GM19438 (cell line): ENCODE measurements around the gene CCDC85C.

Source experiments
- ATAC-seq: cut with Tn5 transposase; IDR thresholded peaks from one replicate; pipeline ENCODE4 v1.9.1; 2021; ENCODE audit warnings: low read depth; ENCODE audit not compliant: unreplicated experiment

Gene CCDC85C

DNA sequence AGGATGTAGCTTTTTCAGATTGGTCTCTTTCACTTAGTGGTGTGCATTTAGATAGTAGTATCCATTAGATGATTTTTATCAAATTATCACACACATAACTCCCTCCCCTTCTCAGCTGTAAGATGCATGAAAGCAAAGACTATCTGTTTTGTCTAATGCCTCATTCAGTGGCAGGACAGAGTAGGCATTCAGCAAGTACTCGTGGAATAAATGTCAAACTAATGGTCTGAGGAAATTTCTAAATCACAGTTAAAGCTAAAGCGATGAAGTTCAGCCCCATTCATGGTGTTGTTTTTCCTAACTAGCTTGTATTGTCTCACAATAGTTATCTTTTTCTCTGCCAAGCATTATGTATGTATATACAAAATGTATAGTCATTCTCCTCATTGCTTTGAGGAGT, 106.7 kb downstream of the CCDC85C start:
- no peak for ATAC-seq

DNA sequence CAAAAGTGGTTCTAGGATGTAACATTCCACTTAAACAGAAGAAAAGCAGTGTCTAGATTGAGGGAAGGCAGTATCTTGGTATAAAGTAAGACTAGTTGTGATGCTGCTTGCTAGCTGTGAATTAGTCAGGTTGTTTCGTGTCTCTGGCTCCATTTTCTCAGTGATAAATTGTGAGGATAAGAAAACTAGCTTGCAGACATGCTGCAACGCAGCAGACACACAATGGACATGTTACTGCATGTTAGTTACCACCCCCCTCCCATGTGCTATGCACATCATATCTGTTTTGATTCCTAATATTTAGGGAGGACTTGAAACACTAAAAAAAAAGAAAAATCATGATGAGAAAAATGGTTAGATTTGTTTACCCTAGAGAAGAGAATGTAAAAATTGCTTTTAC, 119.9 kb downstream of the CCDC85C start:
- ATAC-seq = no peak

DNA sequence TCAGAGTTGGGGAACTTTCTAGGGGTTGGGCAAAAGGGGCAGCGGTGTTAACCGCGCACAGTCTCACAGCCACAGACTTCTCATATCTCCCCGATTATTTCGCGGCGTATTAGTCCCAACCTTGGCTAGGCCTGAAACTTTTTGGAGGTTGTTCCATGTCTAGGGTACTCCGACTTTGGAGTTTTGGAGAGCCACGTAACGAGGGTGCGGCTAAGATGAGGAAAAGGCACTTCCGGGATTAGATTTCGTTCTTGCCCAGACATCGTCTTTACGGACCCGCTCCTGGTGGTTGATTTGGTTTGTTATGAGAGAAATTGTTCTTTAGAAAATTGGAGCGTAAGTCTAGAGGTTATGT, 122.3 kb downstream of the CCDC85C start:
- ATAC-seq = no peak

DNA sequence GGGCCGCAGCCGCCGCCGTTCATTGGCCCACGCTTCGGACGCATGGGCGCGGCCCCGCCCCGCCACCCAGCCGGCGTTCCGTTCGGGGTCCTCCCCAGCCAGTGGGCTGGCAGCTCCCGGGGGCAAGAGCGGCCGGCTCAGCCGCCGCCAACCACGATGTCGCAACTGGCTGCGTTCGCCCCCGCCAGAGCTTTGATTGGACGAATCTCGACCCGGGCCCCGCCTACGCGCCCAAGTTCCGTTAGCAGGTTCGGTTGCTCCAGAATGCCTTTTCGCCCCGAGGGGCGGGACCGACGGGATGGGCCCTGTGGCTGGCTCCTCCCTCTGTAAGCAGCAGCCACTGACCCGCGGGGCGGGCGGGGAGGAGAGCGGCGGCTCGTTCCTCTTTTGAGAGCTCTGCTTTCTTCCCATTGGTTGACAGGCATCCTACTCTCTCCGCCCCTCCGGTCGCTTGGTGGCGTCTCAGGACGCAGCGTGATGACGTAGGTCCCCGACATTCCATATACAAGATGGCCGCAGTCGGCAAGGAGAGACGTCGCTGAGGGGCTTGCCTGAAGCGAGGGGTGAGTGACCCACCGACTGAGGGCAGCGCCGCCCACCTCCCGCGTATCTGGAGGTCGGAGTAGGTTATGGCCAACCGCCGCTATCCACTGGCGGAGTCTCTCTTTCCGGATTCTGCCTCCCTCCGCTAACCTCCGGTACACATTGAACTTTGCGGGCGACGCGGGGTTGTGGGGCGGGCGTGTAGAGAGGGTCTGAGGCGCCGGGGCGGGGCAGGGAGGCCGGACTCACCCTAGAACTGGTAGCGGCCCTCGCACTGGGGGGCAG, 122.9 kb downstream of the CCDC85C start, which contains the start of gene CCNK:
Gene CCNK, plus strand, starts transcription at position 493 of the 828 bp plus-strand sequence. CDS start 11,269 bp downstream, outside the sequence.
- peak; percentile 86 for ATAC-seq

DNA sequence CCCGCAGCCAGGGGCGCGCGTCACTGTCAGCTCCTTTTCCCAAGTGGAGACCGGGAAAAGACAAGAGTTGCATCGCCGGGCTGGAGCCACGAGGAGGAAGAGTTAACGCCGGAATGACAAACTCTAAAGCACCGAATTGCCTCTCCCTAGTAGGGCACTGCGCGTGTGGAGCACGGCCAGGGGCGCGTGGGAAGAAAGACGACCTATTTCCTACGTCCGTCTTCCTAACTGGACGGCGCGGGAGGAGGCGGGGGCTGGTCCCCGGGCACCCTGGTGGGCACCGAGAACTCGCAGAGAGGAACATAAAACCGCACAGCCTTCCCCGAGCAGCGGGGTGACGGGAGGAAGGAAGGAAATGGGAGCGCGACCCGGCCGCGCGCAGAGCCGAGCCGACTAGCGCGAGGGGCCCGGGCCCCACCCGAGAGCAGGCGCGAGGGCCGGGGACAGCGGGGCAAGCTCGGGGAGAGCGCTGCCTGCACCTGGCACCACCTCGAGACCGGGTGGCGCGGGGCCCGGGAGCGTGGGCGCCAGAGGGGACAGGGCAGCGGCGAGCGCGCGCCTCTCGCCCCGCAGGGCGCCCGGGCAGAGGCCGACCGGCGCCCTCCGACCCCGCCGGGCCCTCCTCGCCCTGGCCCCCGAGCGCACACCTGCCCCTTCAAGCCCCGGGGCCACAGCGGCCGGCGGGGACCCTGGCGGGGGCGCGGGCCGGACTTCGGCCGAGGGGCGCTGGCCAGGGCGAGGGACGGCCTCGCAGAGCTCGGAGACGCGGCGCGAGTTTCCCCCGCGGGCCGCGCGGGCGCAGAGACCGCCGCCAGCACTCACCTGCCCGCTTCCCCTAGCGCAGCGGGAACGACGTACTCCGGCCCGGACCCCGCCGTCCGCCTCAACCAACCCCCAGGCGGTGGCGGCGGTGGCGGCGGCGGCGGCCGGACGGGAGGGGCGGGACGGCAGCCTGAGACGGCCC, 123.8 kb downstream of the CCDC85C start, which contains the start of gene SETD3:
Gene SETD3, minus strand, starts transcription at position 954 of the 964 bp plus-strand sequence. CDS start 15,054 bp downstream, outside the sequence.
- ATAC-seq = peak; percentile 4

DNA sequence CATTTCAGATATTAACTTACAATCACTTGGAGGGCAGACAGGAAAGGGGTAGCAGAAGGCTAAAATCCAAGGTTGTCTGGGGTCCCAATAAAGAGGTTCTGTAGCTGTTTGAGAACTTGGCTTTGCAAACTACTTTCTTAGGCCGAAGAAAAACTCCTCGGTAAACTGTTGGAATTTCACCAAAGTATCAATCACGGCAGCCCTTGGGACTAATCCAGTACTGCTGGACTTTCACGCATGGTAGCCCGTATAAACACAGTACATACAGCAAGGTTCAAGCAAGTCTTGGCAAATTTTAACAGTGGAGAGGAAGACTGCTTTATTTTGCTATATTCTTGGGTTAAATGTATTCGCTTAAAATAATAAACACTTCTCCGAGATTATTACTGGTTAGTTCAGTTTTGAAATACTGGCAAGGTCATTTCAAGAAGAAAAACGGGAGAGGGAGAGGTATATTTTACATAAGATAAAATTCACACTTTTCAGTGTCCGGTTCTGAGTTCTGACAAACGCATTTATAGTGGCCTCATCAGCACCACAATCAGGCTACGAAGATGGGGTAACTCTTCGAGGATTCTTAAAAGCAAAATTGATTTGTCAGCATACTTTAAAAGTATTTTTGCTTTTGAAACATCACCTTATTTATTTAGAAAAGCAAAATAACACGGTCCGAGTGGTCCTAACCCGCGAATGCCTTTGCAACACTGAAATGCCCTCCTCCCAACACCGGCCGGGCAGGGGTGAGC, 124.7 kb downstream of the CCDC85C start:
- ATAC-seq = no peak

DNA sequence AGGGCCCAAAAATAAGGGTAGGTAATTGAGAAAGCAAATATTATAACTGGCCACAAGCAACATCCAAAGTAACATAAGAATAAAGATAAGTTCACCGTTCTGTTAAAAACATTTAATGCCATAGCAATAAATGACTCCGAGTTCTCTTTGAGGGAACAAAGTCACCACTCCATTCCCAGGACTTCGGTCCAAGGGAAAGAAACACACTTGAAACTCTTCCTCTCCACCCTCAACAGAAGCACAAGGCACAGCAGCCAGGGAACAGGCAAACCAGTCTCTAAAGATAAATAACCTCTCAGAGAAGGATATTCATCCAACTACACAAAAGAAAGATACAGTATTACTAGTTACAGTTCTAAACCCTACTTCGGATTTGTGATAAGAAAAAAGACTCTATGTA, 125.9 kb downstream of the CCDC85C start:
- no peak for ATAC-seq

DNA sequence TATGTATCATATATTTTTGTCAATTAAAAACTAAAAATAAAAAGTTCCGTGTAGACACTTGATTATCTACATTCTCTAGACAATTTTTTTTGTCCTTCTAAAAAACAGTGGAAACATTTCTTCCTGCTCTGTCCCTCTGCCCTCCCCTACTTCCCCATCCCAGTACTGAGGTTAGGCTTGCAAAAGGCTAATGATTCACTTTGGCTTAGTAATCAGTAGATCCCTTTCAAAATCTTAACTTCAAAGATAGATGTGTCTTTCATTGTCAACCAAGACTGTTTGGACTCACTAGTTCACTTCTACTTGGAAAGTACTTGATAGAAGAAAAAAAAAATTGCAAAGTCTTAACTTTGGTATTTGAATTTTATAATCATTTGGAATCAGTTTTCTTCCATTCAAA, 127.1 kb downstream of the CCDC85C start:
- no peak for ATAC-seq

DNA sequence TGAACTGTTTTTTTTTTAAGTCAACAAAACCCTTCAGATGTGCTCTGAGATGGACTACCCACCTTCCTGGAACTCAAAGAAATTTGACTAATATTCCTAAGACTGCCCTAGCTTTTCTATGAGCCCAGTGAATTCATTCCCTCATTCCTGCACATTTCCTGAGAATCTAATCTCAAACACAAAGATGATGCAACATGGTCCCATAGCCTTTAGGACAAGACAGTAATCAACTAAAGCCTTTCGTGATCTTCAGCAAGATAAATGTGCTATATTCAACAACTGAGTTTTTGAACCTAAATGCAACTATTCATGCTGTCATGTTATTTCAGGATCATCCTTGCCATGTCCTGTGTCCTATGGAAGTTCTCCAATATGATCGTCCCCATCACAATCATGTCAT, 128.3 kb downstream of the CCDC85C start:
- ATAC-seq = no peak

DNA sequence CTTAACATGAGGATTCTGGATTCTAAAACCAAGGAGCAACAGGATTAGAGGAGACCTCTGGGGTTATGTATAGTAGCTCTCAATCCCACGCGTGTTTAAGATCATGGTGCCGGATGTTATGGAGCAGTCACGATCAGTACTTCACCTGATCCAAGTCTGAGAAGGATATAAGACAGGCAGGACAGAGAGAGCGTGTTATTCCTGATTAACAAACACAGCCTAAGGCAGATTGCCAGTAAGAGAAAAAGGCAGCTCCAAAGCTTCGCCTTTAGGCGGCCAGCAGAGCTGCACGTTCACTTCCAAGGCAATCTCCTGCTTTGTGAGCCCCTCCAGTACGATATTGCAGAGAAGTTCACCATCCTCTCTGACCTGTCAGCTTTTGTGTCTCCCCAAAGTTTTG, 128.8 kb downstream of the CCDC85C start:
- ATAC-seq = no peak

DNA sequence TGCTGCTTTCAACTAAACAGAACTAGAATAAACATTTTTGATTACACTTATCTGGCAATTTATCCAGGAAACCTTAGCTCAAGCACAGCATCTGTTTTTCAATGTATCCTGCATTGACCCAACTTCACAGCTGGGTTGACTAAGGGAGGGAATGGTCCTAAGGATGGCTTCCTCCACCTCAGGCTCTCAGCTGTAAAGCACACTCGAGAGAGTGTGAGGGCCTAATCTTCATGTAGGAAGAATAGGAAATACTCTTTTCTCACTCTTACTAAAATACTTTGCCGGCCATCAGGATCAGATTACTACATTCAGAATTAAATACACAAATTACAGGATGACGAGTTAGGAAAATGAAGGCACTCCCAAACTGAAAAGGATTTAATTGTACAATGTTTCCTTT, 130.5 kb downstream of the CCDC85C start:
- ATAC-seq = no peak

DNA sequence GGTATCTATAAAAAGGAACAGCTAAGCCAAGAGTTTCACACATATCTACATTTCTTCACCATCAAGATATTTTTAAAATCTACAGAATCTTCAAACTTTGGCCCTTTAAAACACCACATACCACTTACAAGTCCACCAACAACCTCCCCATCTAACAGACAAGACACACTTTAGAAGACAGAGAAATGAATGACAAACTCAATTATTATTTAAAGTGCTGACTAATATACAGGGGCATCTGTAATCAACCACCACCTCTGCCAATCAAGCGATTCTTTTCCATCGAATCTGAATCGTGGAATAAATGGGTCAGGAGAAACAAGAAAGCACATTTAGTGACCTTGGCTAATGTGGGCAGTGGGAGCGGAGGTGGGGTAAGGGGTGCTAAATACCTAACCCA, 131.1 kb downstream of the CCDC85C start:
- no peak for ATAC-seq

DNA sequence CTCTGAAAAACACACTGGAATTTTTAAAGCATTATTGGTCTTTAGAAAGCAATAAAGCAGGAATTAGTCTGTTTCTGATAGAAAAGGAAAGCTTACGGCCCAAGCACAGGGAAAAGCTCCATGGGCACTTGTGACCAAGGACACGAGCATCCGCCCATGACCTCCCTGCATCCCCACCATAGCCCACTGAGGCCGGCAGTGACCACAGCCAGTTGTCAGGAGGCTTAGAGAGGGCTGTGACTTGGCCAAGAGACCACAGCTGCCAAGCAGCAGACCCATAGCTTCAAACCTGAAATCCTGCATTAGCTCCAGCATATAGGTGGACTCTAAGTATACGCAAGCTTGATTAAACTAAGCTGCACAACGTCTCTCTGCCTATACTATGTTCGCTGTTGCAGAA, 132.3 kb downstream of the CCDC85C start:
- no peak for ATAC-seq

DNA sequence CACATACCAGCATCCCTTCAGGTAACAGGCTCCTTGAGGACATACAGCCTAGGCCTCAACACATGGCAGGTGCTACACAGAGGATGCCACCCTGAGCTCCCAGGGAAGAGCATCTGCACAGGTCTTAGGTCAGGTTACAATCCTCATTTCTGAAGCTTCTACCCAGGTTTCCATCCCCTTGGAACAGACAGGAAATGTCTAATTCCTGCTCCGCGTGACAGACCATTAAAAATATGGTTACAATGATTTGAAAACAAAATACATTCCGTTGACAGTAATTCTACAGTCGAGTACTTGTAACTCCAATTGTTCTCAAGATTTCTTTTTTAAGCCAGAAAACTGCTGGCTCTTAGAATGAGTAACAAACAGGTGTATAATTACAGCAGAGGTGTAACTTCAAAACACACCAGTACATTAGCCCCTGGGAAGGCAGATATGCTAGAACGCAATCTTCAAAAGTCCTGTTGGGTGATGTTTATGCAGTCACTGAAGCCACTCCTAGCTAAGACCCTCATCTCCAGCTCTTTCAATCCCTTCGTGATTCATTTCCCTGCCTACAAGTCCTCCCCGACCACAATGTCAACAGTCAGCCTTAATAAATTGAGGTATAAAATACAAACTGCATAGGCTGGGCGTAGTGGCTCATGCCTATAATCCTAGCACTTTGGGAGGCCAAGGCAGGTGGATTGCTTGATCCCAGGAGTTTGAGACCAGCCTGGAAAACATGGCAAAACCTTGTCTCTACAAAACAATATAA, 135.0 kb downstream of the CCDC85C start:
- ATAC-seq = no peak

DNA sequence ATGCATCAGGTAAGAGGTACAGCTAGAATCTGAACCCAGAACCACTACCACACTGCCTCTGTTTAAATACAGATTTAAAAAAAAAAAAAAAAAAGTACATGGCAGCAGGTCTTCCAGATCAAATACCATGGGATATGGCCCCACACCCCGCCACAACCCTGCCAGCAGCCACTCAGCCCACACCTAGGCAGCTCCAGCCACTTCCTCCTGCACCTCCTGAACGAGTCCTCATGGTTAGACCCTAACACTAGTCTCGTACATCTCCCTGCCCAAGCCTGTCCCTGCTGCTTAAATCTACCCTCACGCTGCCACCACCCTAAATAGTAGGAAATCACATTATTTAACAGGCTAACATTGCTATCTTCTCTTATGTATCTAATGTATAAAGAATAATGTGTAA, 135.9 kb downstream of the CCDC85C start:
- ATAC-seq = no peak

DNA sequence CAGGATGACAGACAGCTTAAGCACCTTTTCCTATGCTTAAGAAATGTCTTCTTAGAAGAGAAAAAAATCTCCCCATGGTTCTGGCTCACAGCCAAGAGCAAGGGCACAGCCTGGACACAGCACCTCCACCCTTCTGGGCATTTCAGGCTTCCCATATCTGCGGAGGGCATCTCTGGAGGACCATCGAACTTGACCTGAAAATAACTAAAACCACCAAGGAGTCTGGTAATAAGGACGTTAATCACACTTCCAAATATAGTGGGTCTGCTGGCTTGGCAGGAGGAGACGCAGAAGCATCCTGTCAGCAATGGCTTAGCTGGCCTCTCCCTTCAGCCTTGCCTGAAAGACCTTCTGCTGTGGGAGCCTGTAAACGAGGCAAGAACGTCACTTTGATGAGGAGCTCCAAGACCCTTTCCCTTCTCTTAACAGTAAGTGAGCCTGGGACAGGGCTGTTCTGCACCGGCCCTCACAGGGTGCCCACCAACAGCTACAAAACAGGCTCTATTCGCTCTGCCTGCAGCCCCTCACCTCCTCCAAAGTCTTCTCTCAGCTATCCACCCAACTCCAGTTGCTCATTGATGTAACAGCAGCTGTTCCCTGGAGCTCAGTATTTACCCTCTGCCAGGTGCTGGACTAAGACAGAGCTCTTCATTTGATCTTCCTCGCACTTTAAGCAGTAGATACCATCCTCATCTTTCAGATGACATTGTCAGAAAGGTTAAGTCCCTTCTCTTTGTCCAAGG, 136.5 kb downstream of the CCDC85C start:
- no peak for ATAC-seq

DNA sequence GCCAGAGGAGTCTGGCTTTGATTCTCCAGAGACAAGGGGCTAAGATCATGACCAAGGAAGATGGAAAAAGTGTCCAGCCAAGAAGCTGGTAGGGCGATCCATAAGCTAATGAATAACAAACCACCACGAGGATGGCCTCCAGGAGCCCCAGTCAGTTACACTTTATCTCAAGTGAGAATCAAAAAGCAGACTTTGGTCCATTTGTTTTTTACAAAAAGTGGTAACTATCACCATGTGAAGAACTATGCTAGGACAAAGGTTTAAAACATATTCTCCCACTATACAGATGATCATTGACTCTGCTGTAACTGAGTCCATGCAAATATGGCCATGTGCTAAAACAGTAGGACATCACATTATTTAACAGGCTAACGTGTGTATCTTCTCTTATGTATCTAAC, 137.2 kb downstream of the CCDC85C start:
- no peak for ATAC-seq

DNA sequence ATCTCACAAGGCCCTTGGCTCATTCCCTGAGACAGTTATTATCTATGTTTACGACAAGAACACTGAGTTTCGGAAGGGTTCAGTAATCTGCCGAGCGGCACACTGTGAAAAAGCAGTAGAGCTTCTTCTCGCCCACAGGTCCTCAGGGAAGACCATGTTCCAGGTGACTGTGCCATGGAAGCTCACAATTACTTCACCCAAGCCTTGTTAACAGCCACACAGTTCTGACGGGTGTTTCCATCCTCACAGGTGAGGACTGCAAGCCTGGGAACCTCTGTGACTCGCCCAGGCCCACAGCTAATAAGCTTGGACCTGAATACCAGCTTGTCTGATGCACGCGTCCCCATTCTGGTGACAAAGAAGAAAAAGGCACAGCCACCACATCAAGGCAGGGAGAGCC, 138.7 kb downstream of the CCDC85C start:
- no peak for ATAC-seq

DNA sequence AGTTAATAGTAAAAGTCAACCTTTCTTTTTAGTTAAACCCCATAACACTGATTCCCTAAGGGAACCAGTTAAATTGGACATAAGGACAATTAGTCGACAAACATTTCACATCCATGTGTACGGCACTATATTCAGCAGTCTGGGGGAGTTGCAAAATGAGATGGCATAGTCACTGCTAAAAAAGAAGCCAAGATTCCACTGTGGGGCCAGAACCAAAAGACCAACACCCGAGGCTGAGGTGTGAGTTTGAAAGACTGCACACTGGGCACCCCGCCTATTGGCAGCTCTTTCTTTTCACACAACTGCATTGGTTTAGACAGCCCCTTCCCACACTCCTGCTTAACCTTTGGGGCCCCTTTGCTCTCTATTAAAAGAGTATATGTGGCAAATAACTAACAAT, 140.0 kb downstream of the CCDC85C start:
- ATAC-seq = no peak
